LoVo (cell line): ENCODE results near the gene VOPP1.

Experiments
- DNase-seq: peaks from one replicate; pipeline ENCODE4 v3.0.0-alpha.2; 2016; ENCODE audit warnings: low spot score

VOPP1 gene

GRCh38 chr7:55554038-55554437 lies 18.3 kb downstream of the VOPP1 start:
- no peak for DNase-seq

GRCh38 chr7:55553024-55553345 lies 19.3 kb downstream of the VOPP1 start:
- no peak for DNase-seq

GRCh38 chr7:55552320-55553023 lies 19.8 kb downstream of the VOPP1 start:
- no peak for DNase-seq

- DNase-seq: peak; percentile 29
Measured at GRCh38 chr7:55550841-55551537, 21.3 kb downstream of the VOPP1 start.

- DNase-seq: peak; percentile 82
Measured at GRCh38 chr7:55550010-55550663, 22.2 kb downstream of the VOPP1 start.

GRCh38 chr7:55549457-55549856 lies 22.8 kb downstream of the VOPP1 start:
- DNase-seq: no peak

GRCh38 chr7:55548295-55548731 lies 24.0 kb downstream of the VOPP1 start:
- DNase-seq: no peak

- DNase-seq: peak; percentile 88
Measured at GRCh38 chr7:55546814-55547213, 25.5 kb downstream of the VOPP1 start.

- DNase-seq: no peak
Measured at GRCh38 chr7:55545496-55545895, 26.8 kb downstream of the VOPP1 start.

GRCh38 chr7:55540226-55540858 lies 32.0 kb downstream of the VOPP1 start:
- DNase-seq: no peak

- no peak for DNase-seq
Measured at GRCh38 chr7:55539380-55539779, 32.9 kb downstream of the VOPP1 start.

- no peak for DNase-seq
Measured at GRCh38 chr7:55538538-55538937, 33.8 kb downstream of the VOPP1 start.

- DNase-seq: no peak
Measured at GRCh38 chr7:55537458-55537990, 34.8 kb downstream of the VOPP1 start.

- no peak for DNase-seq
Measured at GRCh38 chr7:55536619-55537457, 35.5 kb downstream of the VOPP1 start.

GRCh38 chr7:55535617-55536016 lies 36.7 kb downstream of the VOPP1 start:
- DNase-seq: no peak

GRCh38 chr7:55534916-55535590 lies 37.2 kb downstream of the VOPP1 start:
- no peak for DNase-seq

GRCh38 chr7:55534262-55534915 lies 37.9 kb downstream of the VOPP1 start:
- no peak for DNase-seq

- DNase-seq: no peak
Measured at GRCh38 chr7:55533729-55534080, 38.6 kb downstream of the VOPP1 start.

GRCh38 chr7:55533050-55533728 lies 39.1 kb downstream of the VOPP1 start:
- peak; percentile 17 for DNase-seq
